MM.1S (cell line): ENCODE results near the gene TFAP2D.

Experiments used
- CTCF ChIP-seq: fragments of 300-600 bp; sonication (generic); IDR thresholded peaks from 2 replicates; pipeline ENCODE4 v1.5.1; 2016; ENCODE audit warnings: antibody characterized with exemption, low read length, mixed read lengths
- EZH2 ChIP-seq: fragments of 300-600 bp; sonication (generic); optimal IDR thresholded peaks from 2 replicates; pipeline ENCODE3; 2017; ENCODE audit warnings: low read depth, mild to moderate bottlenecking, antibody characterized with exemption, low read length, mixed read lengths
- EZH2phosphoT487 ChIP-seq: fragments of 300-600 bp; sonication (generic); IDR thresholded peaks from 2 replicates; pipeline ENCODE4 v1.6.1; 2018; ENCODE audit warnings: antibody characterized with exemption, low read length

DNA sequence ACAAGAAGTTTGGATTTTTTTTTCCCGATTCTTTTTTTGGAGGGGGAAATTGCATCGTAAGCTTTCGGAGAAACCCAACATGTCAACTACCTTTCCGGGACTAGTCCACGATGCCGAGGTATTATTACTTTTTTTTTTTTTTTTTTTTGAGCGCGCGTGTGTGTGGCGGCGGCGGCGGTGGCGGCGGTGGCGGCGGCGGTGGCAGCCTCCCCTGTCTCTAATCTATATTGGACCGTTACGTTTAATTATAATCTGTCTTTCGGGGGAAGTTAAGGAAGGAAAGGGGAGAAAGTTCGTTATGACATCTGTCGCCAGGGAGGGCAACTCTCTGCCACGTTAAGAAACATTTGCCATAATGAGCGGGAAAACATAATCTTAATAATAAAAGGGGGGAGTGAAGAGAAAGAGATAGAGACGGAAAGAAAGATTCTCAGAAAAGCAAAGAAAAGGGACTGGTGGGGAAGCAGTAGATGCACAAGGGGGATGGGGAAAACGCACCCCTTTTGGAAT, 706 bp downstream of the TFAP2D start:
- no peak for TF ChIP-seq CTCF
- TF ChIP-seq EZH2phosphoT487: no peak
- TF ChIP-seq EZH2: no peak
